Effector memory CD4-positive, alpha-beta T cell (primary cell): ENCODE results near the gene APOA1.

Experiments used
- DNase-seq, 3 donors: peaks; one replicate each; pipeline ENCODE4 v3.0.0-alpha.2; 2020
- H3K27ac ChIP-seq: 2 replicates; pipeline ENCODE4 v1.7.0; 2013; ENCODE audit warnings: mild to moderate bottlenecking, low read length, moderate library complexity; ENCODE audit not compliant: insufficient read depth, poor library complexity, severe bottlenecking
- H3K27me3 ChIP-seq: replicated peaks from 2 replicates; pipeline ENCODE4 v1.7.0; 2013; ENCODE audit warnings: mild to moderate bottlenecking, low read length; ENCODE audit not compliant: insufficient read depth, control insufficient read depth, poor library complexity, severe bottlenecking
- H3K36me3 ChIP-seq: 2 replicates; pipeline ENCODE4 v1.7.0; 2013; ENCODE audit warnings: mild to moderate bottlenecking, low read length, moderate library complexity; ENCODE audit not compliant: control insufficient read depth, insufficient read depth
- H3K4me1 ChIP-seq: 2 replicates; pipeline ENCODE4 v1.7.0; 2013; ENCODE audit warnings: low read length, mild to moderate bottlenecking; ENCODE audit not compliant: control insufficient read depth, insufficient read depth, poor library complexity, severe bottlenecking
- H3K4me3 ChIP-seq: 2 replicates; pipeline ENCODE4 v1.7.0; 2013; ENCODE audit warnings: low read length, low read depth, mild to moderate bottlenecking; ENCODE audit not compliant: insufficient read depth, poor library complexity, severe bottlenecking
- H3K9me3 ChIP-seq: 2 replicates; pipeline ENCODE4 v1.7.0; 2013; ENCODE audit warnings: mild to moderate bottlenecking, low read length, moderate library complexity; ENCODE audit not compliant: control insufficient read depth

APOA1 gene

GRCh38 chr11:116822575-116822974, 14.8 kb downstream of the APOA1 start:
- H3K4me3 ChIP-seq, result no peak overlapping the region
- no peaks in the 10 kb centered on the region for H3K36me3 ChIP-seq
- no peaks in the 10 kb centered on the region for H3K27me3 ChIP-seq
- no peaks in the 10 kb centered on the region for H3K9me3 ChIP-seq
- H3K27ac ChIP-seq, result no peak overlapping the region
- DNase-seq, result no peak
- no peaks in the 10 kb centered on the region for H3K4me1 ChIP-seq

GRCh38 chr11:116821050-116821918, 16.1 kb downstream of the APOA1 start:
- no peaks in the 10 kb centered on the region for H3K27me3 ChIP-seq
- H3K9me3 ChIP-seq, result no peaks in the 10 kb centered on the region
- H3K4me1 ChIP-seq, result no peaks in the 10 kb centered on the region
- H3K4me3 ChIP-seq, result no peak overlapping the region
- DNase-seq, result no peak
- no peak overlapping the region for H3K27ac ChIP-seq
- no peaks in the 10 kb centered on the region for H3K36me3 ChIP-seq

- H3K9me3 ChIP-seq, result no peaks in the 10 kb centered on the region
- DNase-seq, result no peak
- no peaks in the 10 kb centered on the region for H3K36me3 ChIP-seq
- H3K27ac ChIP-seq, result no peak overlapping the region
- no peaks in the 10 kb centered on the region for H3K4me1 ChIP-seq
- H3K27me3 ChIP-seq, result no peaks in the 10 kb centered on the region
- H3K4me3 ChIP-seq, result no peak overlapping the region
Measured at GRCh38 chr11:116819049-116819448, 18.4 kb downstream of the APOA1 start.

- no peaks in the 10 kb centered on the region for H3K4me1 ChIP-seq
- H3K27ac ChIP-seq, result no peak overlapping the region
- H3K27me3 ChIP-seq, result no peaks in the 10 kb centered on the region
- no peaks in the 10 kb centered on the region for H3K36me3 ChIP-seq
- no peaks in the 10 kb centered on the region for H3K9me3 ChIP-seq
- no peak for DNase-seq
- H3K4me3 ChIP-seq, result no peak overlapping the region
Measured at GRCh38 chr11:116814502-116814901, 22.9 kb downstream of the APOA1 start.

GRCh38 chr11:116813781-116814471, 23.5 kb downstream of the APOA1 start:
- no peaks in the 10 kb centered on the region for H3K9me3 ChIP-seq
- no peaks in the 10 kb centered on the region for H3K36me3 ChIP-seq
- H3K27ac ChIP-seq, result no peak overlapping the region
- no peak for DNase-seq
- H3K4me3 ChIP-seq, result no peak overlapping the region
- no peaks in the 10 kb centered on the region for H3K27me3 ChIP-seq
- H3K4me1 ChIP-seq, result no peaks in the 10 kb centered on the region

GRCh38 chr11:116813170-116813569, 24.3 kb downstream of the APOA1 start:
- no peaks in the 10 kb centered on the region for H3K4me1 ChIP-seq
- H3K9me3 ChIP-seq, result no peaks in the 10 kb centered on the region
- H3K36me3 ChIP-seq, result no peaks in the 10 kb centered on the region
- H3K4me3 ChIP-seq, result no peak overlapping the region
- no peak overlapping the region for H3K27ac ChIP-seq
- H3K27me3 ChIP-seq, result no peaks in the 10 kb centered on the region
- DNase-seq, result no peak

GRCh38 chr11:116812109-116812508, 25.3 kb downstream of the APOA1 start:
- Histone ChIP-seq H3K36me3 (no peaks in the 10 kb centered on the region), H3K4me1 (no peaks in the 10 kb centered on the region), H3K4me3 (no peak overlapping the region), H3K27ac (no peak overlapping the region), H3K9me3 (no peaks in the 10 kb centered on the region), H3K27me3 (no peaks in the 10 kb centered on the region)
- DNase-seq, result no peak

- H3K4me3 ChIP-seq, result no peak overlapping the region
- H3K4me1 ChIP-seq, result no peaks in the 10 kb centered on the region
- H3K9me3 ChIP-seq, result no peaks in the 10 kb centered on the region
- no peak for DNase-seq
- H3K27ac ChIP-seq, result no peak overlapping the region
- H3K36me3 ChIP-seq, result no peaks in the 10 kb centered on the region
- no peaks in the 10 kb centered on the region for H3K27me3 ChIP-seq
Measured at GRCh38 chr11:116811194-116811593, 26.2 kb downstream of the APOA1 start.

GRCh38 chr11:116808262-116809175, 28.9 kb downstream of the APOA1 start:
- Histone ChIP-seq H3K27ac (no peak overlapping the region), H3K27me3 (no peaks in the 10 kb centered on the region), H3K9me3 (no peaks in the 10 kb centered on the region), H3K4me1 (no peaks in the 10 kb centered on the region), H3K4me3 (no peak overlapping the region), H3K36me3 (no peaks in the 10 kb centered on the region)
- no peak for DNase-seq
